SK-N-SH treated with all-trans-retinoic acid at 6 μM for 48 hours (cell line): ENCODE data around the gene NALCN.

Experiments used
- ATAC-seq: fragments of 200-7000 bp; cut with Tn5 transposase; 3 replicates; pipeline ENCODE4 v1.9.1; 2020; ENCODE audit warnings: mild to moderate bottlenecking, moderate library complexity
- ARNTL ChIP-seq: fragments of 450-650 bp; formaldehyde crosslinking; IDR thresholded peaks from 2 replicates; pipeline ENCODE4 v1.5.0; 2020; ENCODE audit warnings: low read depth, mild to moderate bottlenecking, moderate library complexity, borderline replicate concordance
- BACH2 ChIP-seq: fragments of 250-450 bp; sonication (Bioruptor Pico); IDR thresholded peaks from 2 replicates; pipeline ENCODE4 v1.9.0; 2021; ENCODE audit warnings: mild to moderate bottlenecking, borderline replicate concordance
- CSDC2 ChIP-seq: fragments of 250-450 bp; sonication (Bioruptor Pico); IDR thresholded peaks from 2 replicates; pipeline ENCODE4 v1.5.0; 2020; ENCODE audit warnings: mild to moderate bottlenecking, moderate library complexity
- ESRRG ChIP-seq: fragments of 250-450 bp; sonication (Bioruptor Pico); IDR thresholded peaks from 2 replicates; pipeline ENCODE4 v1.6.1; 2021; ENCODE audit warnings: mild to moderate bottlenecking
- GLIS3 ChIP-seq: fragments of 250-450 bp; sonication (Bioruptor Pico); IDR thresholded peaks from 2 replicates; pipeline ENCODE4 v1.5.0; 2020; ENCODE audit warnings: mild to moderate bottlenecking, moderate library complexity
- ISL1 ChIP-seq: fragments of 250-450 bp; sonication (Bioruptor Pico); IDR thresholded peaks from 2 replicates; pipeline ENCODE4 v2.1.2; 2022; ENCODE audit warnings: mild to moderate bottlenecking, moderate library complexity
- OSR1 ChIP-seq: fragments of 250-450 bp; sonication (Bioruptor Pico); IDR thresholded peaks from 2 replicates; pipeline ENCODE4 v1.8.0; 2022; ENCODE audit warnings: moderate library complexity, mild to moderate bottlenecking, inconsistent platforms
- RARB ChIP-seq: fragments of 250-450 bp; sonication (Bioruptor Pico); IDR thresholded peaks from 2 replicates; pipeline ENCODE4 v1.8.0; 2021; ENCODE audit warnings: mild to moderate bottlenecking, moderate library complexity
- SNAI2 ChIP-seq: fragments of 250-450 bp; sonication (Bioruptor Pico); IDR thresholded peaks from 2 replicates; pipeline ENCODE4 v1.5.0; 2020; ENCODE audit warnings: mild to moderate bottlenecking, moderate library complexity
- TCF4 ChIP-seq: fragments of 250-450 bp; sonication (Bioruptor Pico); IDR thresholded peaks from 2 replicates; pipeline ENCODE4 v1.8.0; 2021; ENCODE audit warnings: mild to moderate bottlenecking, moderate library complexity, borderline replicate concordance
- ZC3H10 ChIP-seq: fragments of 250-450 bp; sonication (Bioruptor Pico); IDR thresholded peaks from 2 replicates; pipeline ENCODE4 v1.5.1; 2021; ENCODE audit warnings: mild to moderate bottlenecking, moderate library complexity
- ZFP3 ChIP-seq: fragments of 250-450 bp; sonication (Bioruptor Pico); IDR thresholded peaks from 2 replicates; pipeline ENCODE4 v1.5.0; 2020; ENCODE audit warnings: mild to moderate bottlenecking, moderate library complexity
- ZFP30 ChIP-seq: fragments of 450-650 bp; formaldehyde crosslinking; IDR thresholded peaks from 2 replicates; pipeline ENCODE4 v1.5.0; 2022; ENCODE audit warnings: mild to moderate bottlenecking, moderate library complexity
- ZNF565 ChIP-seq: fragments of 450-650 bp; formaldehyde crosslinking; conservative IDR thresholded peaks from 2 replicates; pipeline ENCODE4 v1.5.0; 2020; ENCODE audit warnings: low read depth, mild to moderate bottlenecking, moderate library complexity
- ZNF70 ChIP-seq: fragments of 450-650 bp; formaldehyde crosslinking; IDR thresholded peaks from 2 replicates; pipeline ENCODE4 v1.5.0; 2020; ENCODE audit warnings: mild to moderate bottlenecking, moderate library complexity
- TF ChIP-seq, protein P1 (sequence below): fragments of 250-450 bp; sonication (Bioruptor Pico); IDR thresholded peaks from 2 replicates; pipeline ENCODE4 v1.8.0; 2020; ENCODE audit warnings: mild to moderate bottlenecking, moderate library complexity, borderline replicate concordance
- TF ChIP-seq, protein P2 (sequence below): fragments of 250-450 bp; sonication (Bioruptor Pico); IDR thresholded peaks from 2 replicates; pipeline ENCODE4 v1.5.1; 2021; ENCODE audit warnings: mild to moderate bottlenecking, moderate library complexity
- TF ChIP-seq, protein P3 (sequence below): fragments of 250-450 bp; sonication (Bioruptor Pico); IDR thresholded peaks from 2 replicates; pipeline ENCODE4 v1.5.1; 2020; ENCODE audit warnings: low read depth, mild to moderate bottlenecking, moderate library complexity
- TF ChIP-seq, protein P4 (sequence below): fragments of 250-450 bp; sonication (Bioruptor Pico); IDR thresholded peaks from 2 replicates; pipeline ENCODE4 v1.5.0; 2020; ENCODE audit warnings: mild to moderate bottlenecking, moderate library complexity
- TF ChIP-seq, protein P5 (sequence below): fragments of 250-450 bp; sonication (Bioruptor Pico); IDR thresholded peaks from 2 replicates; pipeline ENCODE4 v1.8.0; 2021; ENCODE audit warnings: low read depth, mild to moderate bottlenecking, moderate library complexity, borderline replicate concordance

Gene NALCN

DNA sequence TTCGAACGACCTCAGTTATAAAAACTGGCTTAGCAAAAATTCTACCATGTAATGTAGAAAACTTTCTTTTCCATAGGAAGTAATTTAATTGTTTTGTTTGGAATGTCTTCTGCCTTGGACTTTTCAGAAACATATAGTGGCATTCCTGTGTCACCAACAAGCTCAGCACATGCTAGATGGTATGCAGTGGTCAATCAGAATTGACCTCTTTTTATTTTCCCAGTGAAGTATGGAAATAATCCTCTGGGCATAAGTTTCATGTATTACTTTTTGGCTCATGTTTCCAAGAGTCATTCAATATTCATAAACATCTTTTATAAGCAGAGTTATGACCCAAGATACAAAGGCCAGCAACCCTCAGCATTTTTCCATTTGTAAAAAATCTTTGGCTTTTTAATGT is 33.6 kb downstream of the NALCN start:
- ATAC-seq, result no peak; the same call in 2 of the 3 replicates
- TF ChIP-seq, protein P1, sequence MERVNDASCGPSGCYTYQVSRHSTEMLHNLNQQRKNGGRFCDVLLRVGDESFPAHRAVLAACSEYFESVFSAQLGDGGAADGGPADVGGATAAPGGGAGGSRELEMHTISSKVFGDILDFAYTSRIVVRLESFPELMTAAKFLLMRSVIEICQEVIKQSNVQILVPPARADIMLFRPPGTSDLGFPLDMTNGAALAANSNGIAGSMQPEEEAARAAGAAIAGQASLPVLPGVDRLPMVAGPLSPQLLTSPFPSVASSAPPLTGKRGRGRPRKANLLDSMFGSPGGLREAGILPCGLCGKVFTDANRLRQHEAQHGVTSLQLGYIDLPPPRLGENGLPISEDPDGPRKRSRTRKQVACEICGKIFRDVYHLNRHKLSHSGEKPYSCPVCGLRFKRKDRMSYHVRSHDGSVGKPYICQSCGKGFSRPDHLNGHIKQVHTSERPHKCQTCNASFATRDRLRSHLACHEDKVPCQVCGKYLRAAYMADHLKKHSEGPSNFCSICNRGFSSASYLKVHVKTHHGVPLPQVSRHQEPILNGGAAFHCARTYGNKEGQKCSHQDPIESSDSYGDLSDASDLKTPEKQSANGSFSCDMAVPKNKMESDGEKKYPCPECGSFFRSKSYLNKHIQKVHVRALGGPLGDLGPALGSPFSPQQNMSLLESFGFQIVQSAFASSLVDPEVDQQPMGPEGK (CRISPR knock-in tag), result no peak
- TF ChIP-seq ARNTL, result no peak
- no peak for TF ChIP-seq RARB
- TF ChIP-seq ZNF70 (CRISPR knock-in tag), result no peak
- TF ChIP-seq OSR1 (CRISPR knock-in tag), result no peak
- TF ChIP-seq GLIS3 (CRISPR knock-in tag), result no peak
- TF ChIP-seq TCF4, result no peak
- TF ChIP-seq, protein P2, sequence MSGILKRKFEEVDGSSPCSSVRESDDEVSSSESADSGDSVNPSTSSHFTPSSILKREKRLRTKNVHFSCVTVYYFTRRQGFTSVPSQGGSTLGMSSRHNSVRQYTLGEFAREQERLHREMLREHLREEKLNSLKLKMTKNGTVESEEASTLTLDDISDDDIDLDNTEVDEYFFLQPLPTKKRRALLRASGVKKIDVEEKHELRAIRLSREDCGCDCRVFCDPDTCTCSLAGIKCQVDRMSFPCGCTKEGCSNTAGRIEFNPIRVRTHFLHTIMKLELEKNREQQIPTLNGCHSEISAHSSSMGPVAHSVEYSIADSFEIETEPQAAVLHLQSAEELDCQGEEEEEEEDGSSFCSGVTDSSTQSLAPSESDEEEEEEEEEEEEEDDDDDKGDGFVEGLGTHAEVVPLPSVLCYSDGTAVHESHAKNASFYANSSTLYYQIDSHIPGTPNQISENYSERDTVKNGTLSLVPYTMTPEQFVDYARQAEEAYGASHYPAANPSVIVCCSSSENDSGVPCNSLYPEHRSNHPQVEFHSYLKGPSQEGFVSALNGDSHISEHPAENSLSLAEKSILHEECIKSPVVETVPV, result no peak
- TF ChIP-seq ZFP3 (CRISPR knock-in tag), result no peak
- TF ChIP-seq ISL1 (CRISPR knock-in tag), result no peak
- TF ChIP-seq ZFP30 (CRISPR knock-in tag), result no peak
- TF ChIP-seq, protein P3, sequence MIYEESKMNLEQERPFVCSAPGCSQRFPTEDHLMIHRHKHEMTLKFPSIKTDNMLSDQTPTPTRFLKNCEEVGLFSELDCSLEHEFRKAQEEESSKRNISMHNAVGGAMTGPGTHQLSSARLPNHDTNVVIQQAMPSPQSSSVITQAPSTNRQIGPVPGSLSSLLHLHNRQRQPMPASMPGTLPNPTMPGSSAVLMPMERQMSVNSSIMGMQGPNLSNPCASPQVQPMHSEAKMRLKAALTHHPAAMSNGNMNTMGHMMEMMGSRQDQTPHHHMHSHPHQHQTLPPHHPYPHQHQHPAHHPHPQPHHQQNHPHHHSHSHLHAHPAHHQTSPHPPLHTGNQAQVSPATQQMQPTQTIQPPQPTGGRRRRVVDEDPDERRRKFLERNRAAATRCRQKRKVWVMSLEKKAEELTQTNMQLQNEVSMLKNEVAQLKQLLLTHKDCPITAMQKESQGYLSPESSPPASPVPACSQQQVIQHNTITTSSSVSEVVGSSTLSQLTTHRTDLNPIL (CRISPR knock-in tag), result no peak
- TF ChIP-seq ZC3H10 (CRISPR knock-in tag), result no peak
- TF ChIP-seq ZNF565, result no peak
- TF ChIP-seq BACH2 (CRISPR knock-in tag), result no peak
- TF ChIP-seq, protein P4, sequence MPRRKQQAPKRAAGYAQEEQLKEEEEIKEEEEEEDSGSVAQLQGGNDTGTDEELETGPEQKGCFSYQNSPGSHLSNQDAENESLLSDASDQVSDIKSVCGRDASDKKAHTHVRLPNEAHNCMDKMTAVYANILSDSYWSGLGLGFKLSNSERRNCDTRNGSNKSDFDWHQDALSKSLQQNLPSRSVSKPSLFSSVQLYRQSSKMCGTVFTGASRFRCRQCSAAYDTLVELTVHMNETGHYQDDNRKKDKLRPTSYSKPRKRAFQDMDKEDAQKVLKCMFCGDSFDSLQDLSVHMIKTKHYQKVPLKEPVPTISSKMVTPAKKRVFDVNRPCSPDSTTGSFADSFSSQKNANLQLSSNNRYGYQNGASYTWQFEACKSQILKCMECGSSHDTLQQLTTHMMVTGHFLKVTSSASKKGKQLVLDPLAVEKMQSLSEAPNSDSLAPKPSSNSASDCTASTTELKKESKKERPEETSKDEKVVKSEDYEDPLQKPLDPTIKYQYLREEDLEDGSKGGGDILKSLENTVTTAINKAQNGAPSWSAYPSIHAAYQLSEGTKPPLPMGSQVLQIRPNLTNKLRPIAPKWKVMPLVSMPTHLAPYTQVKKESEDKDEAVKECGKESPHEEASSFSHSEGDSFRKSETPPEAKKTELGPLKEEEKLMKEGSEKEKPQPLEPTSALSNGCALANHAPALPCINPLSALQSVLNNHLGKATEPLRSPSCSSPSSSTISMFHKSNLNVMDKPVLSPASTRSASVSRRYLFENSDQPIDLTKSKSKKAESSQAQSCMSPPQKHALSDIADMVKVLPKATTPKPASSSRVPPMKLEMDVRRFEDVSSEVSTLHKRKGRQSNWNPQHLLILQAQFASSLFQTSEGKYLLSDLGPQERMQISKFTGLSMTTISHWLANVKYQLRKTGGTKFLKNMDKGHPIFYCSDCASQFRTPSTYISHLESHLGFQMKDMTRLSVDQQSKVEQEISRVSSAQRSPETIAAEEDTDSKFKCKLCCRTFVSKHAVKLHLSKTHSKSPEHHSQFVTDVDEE (CRISPR knock-in tag), result no peak
- TF ChIP-seq CSDC2, result no peak
- TF ChIP-seq, all 23 proteins: peak for 0

DNA sequence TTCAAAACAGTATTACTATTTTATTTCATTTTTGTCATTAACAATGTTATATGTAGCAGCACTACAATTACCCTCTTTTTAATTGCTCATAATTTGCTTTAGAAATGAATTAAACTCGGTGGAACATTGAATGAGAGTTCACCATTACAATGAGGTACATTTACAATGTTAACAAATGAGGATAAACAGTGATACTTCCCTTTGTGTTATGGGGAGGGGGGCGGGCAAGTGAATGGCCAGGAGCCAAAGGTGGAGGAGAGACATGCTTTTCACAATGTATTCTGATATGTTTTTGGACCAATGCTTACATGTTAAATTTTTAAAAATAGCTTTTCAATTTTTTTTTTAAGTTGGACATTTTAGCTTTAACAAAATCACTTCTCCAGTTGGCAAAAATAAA is 34.2 kb downstream of the NALCN start:
- TF ChIP-seq ZNF565, result no peak
- TF ChIP-seq SNAI2 (CRISPR knock-in tag), result no peak
- TF ChIP-seq ESRRG (CRISPR knock-in tag), result no peak
- TF ChIP-seq, protein P4 (CRISPR knock-in tag), result no peak
- TF ChIP-seq, protein P3 (CRISPR knock-in tag), result no peak
- TF ChIP-seq, protein P5, sequence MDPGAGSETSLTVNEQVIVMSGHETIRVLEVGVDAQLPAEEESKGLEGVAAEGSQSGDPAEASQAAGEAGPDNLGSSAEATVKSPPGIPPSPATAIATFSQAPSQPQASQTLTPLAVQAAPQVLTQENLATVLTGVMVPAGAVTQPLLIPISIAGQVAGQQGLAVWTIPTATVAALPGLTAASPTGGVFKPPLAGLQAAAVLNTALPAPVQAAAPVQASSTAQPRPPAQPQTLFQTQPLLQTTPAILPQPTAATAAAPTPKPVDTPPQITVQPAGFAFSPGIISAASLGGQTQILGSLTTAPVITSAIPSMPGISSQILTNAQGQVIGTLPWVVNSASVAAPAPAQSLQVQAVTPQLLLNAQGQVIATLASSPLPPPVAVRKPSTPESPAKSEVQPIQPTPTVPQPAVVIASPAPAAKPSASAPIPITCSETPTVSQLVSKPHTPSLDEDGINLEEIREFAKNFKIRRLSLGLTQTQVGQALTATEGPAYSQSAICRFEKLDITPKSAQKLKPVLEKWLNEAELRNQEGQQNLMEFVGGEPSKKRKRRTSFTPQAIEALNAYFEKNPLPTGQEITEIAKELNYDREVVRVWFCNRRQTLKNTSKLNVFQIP, result no peak
- TF ChIP-seq CSDC2, result no peak
- no peak for ATAC-seq
